ENCODE results near the gene C12orf75.
"Not testable (repeated sequence)": the region's sequence is repeated elsewhere in the genome, so short reads cannot be mapped to it uniquely, and the experiment has no call there.

Gene C12orf75

GRCh38 chr12:105377077-105377476 is 46.6 kb downstream of the C12orf75 start:
- DNase-seq (ENCODE audit: low read depth in 2 of 2), result no peak

GRCh38 chr12:105378911-105379310 is 48.4 kb downstream of the C12orf75 start:
- DNase-seq (ENCODE audit: low read depth in 2 of 2), result no peak

- no peak for DNase-seq (ENCODE audit: low read depth in 2 of 2)
These were observed 52.5 kb downstream of the C12orf75 start for GRCh38 chr12:105382771-105383622.

GRCh38 chr12:105384220-105384619 is 53.7 kb downstream of the C12orf75 start:
- DNase-seq (ENCODE audit: low read depth in 2 of 2), result no peak

GRCh38 chr12:105384916-105385535 is 54.5 kb downstream of the C12orf75 start:
- no peak for DNase-seq (ENCODE audit: low read depth in 2 of 2)

- DNase-seq (ENCODE audit: low read depth in 2 of 2), result no peak
These were observed 55.9 kb downstream of the C12orf75 start for GRCh38 chr12:105386431-105386830.

- DNase-seq (ENCODE audit: low read depth in 2 of 2), result no peak
These were observed 60.7 kb downstream of the C12orf75 start for GRCh38 chr12:105391231-105391630.

- DNase-seq (ENCODE audit: low read depth in 2 of 2), result no peak
These were observed 63.1 kb downstream of the C12orf75 start for GRCh38 chr12:105393587-105393986.

- DNase-seq (ENCODE audit: low read depth in 2 of 2), result no peak
These were observed 65.5 kb downstream of the C12orf75 start for GRCh38 chr12:105396024-105396423.

GRCh38 chr12:105396983-105397382 is 66.5 kb downstream of the C12orf75 start:
- no peak for DNase-seq (ENCODE audit: low read depth in 2 of 2)

GRCh38 chr12:105398930-105399329 is 68.4 kb downstream of the C12orf75 start:
- no peak for DNase-seq (ENCODE audit: low read depth in 2 of 2)

- no peak for DNase-seq (ENCODE audit: low read depth in 2 of 2)
These were observed 69.1 kb downstream of the C12orf75 start for GRCh38 chr12:105399428-105400081.

GRCh38 chr12:105400227-105400626 is 69.7 kb downstream of the C12orf75 start:
- no peak for DNase-seq (ENCODE audit: low read depth in 2 of 2)

- no peak for DNase-seq (ENCODE audit: low read depth in 2 of 2)
These were observed 70.7 kb downstream of the C12orf75 start for GRCh38 chr12:105401198-105401597.

GRCh38 chr12:105402366-105402765 is 71.9 kb downstream of the C12orf75 start:
- DNase-seq (ENCODE audit: low read depth in 2 of 2), result no peak

GRCh38 chr12:105403095-105403494 is 72.6 kb downstream of the C12orf75 start:
- DNase-seq (ENCODE audit: low read depth in 2 of 2), result no peak

GRCh38 chr12:105404134-105404533 is 73.6 kb downstream of the C12orf75 start:
- not testable (repeated sequence) for DNase-seq (ENCODE audit: low read depth in 2 of 2)

- no peak for DNase-seq (ENCODE audit: low read depth in 2 of 2)
These were observed 76.0 kb downstream of the C12orf75 start for GRCh38 chr12:105406497-105406896.

- DNase-seq (ENCODE audit: low read depth in 2 of 2), result no peak
These were observed 78.8 kb downstream of the C12orf75 start for GRCh38 chr12:105409279-105409678.

- no peak for DNase-seq (ENCODE audit: low read depth in 2 of 2)
These were observed 79.4 kb downstream of the C12orf75 start for GRCh38 chr12:105409801-105410471.

GRCh38 chr12:105413911-105414487 is 83.5 kb downstream of the C12orf75 start:
- DNase-seq (ENCODE audit: low read depth in 2 of 2), result no peak

GRCh38 chr12:105417732-105418131 is 87.2 kb downstream of the C12orf75 start:
- DNase-seq (ENCODE audit: low read depth in 2 of 2), result no peak

All from stimulated activated CD4-positive, alpha-beta T cell treated with anti-CD3 and anti-CD28 coated beads, Interleukin-15, amount 100 ng/mL, for 48 hours (primary cell).